ENCODE results near the gene MYO1G.

DNA sequence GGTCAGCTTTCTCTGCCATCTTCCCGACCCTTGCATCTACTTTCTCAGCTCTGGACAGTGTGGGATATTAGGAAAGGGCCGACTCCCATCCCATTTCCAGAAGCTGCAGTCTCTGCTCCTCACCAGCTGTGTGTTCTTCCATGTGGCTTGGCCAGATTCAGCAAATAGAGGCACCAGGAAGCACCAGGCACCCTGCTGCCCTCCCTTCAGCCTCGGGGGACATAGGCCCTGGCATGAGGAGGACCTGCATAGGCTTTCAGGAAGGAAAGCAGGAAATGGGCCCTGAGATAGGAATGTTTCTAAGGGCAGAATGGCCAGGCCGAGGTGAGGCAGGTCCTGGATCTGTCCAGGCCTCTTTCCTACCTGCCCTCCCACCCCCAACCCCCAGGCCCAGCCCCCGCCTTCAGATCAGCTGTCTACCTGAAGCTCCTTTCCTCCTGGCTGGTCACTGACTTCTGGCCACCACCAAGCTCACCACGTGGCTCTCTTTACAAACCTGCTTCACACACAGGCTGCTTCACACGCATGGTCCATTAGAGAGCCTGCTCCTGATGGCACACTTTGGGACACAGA is 66.0 kb downstream of the MYO1G start:
- TF ChIP-seq, protein P1, sequence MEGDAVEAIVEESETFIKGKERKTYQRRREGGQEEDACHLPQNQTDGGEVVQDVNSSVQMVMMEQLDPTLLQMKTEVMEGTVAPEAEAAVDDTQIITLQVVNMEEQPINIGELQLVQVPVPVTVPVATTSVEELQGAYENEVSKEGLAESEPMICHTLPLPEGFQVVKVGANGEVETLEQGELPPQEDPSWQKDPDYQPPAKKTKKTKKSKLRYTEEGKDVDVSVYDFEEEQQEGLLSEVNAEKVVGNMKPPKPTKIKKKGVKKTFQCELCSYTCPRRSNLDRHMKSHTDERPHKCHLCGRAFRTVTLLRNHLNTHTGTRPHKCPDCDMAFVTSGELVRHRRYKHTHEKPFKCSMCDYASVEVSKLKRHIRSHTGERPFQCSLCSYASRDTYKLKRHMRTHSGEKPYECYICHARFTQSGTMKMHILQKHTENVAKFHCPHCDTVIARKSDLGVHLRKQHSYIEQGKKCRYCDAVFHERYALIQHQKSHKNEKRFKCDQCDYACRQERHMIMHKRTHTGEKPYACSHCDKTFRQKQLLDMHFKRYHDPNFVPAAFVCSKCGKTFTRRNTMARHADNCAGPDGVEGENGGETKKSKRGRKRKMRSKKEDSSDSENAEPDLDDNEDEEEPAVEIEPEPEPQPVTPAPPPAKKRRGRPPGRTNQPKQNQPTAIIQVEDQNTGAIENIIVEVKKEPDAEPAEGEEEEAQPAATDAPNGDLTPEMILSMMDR (IDR thresholded peaks at IDR 0.05), result no peak
- TF ChIP-seq POLR2A (IDR thresholded peaks at IDR 0.05), result no peak

All from esophagus squamous epithelium (tissue), 4 donors.